MM.1S (cell line): Measurements from ENCODE around the gene CAPN5.

Experiments used
- DNase-seq: peaks from one replicate; pipeline ENCODE4 v3.0.0-alpha.2; 2015
- H2AFZ ChIP-seq: fragments of 300-600 bp; sonication (generic); 2 replicates; pipeline ENCODE4 v1.6.0; 2016; ENCODE audit warnings: antibody characterized with exemption, low read length
- H3F3A ChIP-seq: fragments of 300-600 bp; sonication (generic); 2 replicates; pipeline ENCODE4 v1.6.1; 2016; ENCODE audit warnings: mild to moderate bottlenecking, antibody characterized with exemption, low read length, moderate library complexity, mixed read lengths; ENCODE audit not compliant: insufficient read depth
- H3K27ac ChIP-seq: fragments of 300-600 bp; sonication (generic); 2 replicates; pipeline ENCODE4 v1.5.1; 2016; ENCODE audit warnings: mild to moderate bottlenecking, low read length
- H3K27me3 ChIP-seq: fragments of 300-600 bp; sonication (generic); replicated peaks from 2 replicates; pipeline ENCODE4 v1.6.0; 2016; ENCODE audit warnings: low read length; ENCODE audit not compliant: insufficient read depth
- H3K36me3 ChIP-seq: fragments of 300-600 bp; sonication (generic); replicated peaks from 2 replicates; pipeline ENCODE4 v1.6.1; 2016; ENCODE audit warnings: mild to moderate bottlenecking, low read length, mixed read lengths; ENCODE audit not compliant: insufficient read depth
- H3K4me1 ChIP-seq: fragments of 300-600 bp; sonication (generic); 2 replicates; pipeline ENCODE4 v1.6.1; 2016; ENCODE audit warnings: low read length, mixed read lengths
- H3K4me2 ChIP-seq: fragments of 300-600 bp; sonication (generic); 2 replicates; pipeline ENCODE4 v1.6.0; 2016; ENCODE audit warnings: low read depth, low read length
- H3K4me3 ChIP-seq: fragments of 300-600 bp; sonication (generic); 2 replicates; pipeline ENCODE4 v1.5.1; 2016; ENCODE audit warnings: low read length, mixed read lengths
- H3K79me2 ChIP-seq: fragments of 300-600 bp; sonication (generic); 2 replicates; pipeline ENCODE4 v1.6.1; 2016; ENCODE audit warnings: mixed run types, low read length, mixed read lengths
- H3K9ac ChIP-seq: fragments of 300-600 bp; sonication (generic); 2 replicates; pipeline ENCODE4 v1.6.1; 2016; ENCODE audit warnings: low read length, mixed read lengths
- H3K9me2 ChIP-seq: fragments of 300-600 bp; sonication (generic); replicated peaks from 2 replicates; pipeline ENCODE4 v1.6.1; 2016; ENCODE audit warnings: mild to moderate bottlenecking, low read length, mixed read lengths; ENCODE audit not compliant: insufficient read depth
- H3K9me3 ChIP-seq: fragments of 300-600 bp; sonication (generic); replicated peaks from 2 replicates; pipeline ENCODE4 v1.6.1; 2016; ENCODE audit warnings: mild to moderate bottlenecking, low read length, mixed read lengths; ENCODE audit not compliant: insufficient read depth
- H4K20me1 ChIP-seq: fragments of 300-600 bp; sonication (generic); 2 replicates; pipeline ENCODE4 v1.6.1; 2016; ENCODE audit warnings: mild to moderate bottlenecking, low read length, moderate library complexity, mixed read lengths; ENCODE audit not compliant: insufficient read depth
- EZH2 ChIP-seq: fragments of 300-600 bp; sonication (generic); optimal IDR thresholded peaks from 2 replicates; pipeline ENCODE3; 2017; ENCODE audit warnings: low read depth, mild to moderate bottlenecking, antibody characterized with exemption, low read length, mixed read lengths
- EZH2phosphoT487 ChIP-seq: fragments of 300-600 bp; sonication (generic); IDR thresholded peaks from 2 replicates; pipeline ENCODE4 v1.6.1; 2018; ENCODE audit warnings: antibody characterized with exemption, low read length
- TF ChIP-seq, protein P1 (sequence below): fragments of 300-600 bp; sonication (generic); IDR thresholded peaks from 2 replicates; pipeline ENCODE4 v1.5.1; 2016; ENCODE audit warnings: antibody characterized with exemption, low read length, mixed read lengths

CAPN5 gene

DNA sequence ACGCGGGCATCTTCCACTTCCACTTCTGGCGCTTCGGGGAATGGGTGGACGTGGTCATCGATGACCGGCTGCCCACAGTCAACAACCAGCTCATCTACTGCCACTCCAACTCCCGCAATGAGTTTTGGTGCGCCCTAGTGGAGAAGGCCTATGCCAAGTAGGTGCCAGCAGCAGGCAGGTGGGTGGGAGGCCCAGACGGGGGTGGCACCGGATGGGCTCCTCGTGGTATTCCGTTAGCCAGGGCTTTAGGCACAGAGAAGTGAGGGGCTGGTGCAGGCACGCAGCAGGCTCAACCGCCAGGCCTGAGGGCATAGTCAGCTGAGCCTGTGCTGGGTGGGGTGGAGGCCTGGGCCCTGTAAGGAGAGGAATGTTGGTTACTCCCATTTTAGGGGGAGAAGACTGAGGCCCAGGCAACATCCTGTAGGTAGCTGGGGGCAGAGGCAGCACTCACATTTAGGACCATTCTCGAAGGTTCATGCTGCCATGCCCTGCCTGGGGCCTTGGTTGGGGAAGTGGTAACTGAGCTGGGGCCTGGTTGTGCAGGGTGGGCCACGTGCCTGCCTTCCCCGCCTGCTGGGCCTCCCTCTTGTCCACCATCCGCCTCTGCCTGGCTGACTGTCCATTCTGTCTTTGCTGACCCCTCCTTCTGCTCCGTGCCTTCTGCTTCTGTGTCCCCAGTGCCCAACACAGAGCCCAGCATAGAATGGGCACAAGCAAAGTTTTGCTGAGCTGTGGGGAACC is 46.0 kb downstream of the CAPN5 start:
- H3K9me3 ChIP-seq, result no peaks in the 10 kb centered on the region
- 0 out of 2 replicates have a peak, but pooled peaks cover 3% of the 10 kb centered on the region for H3K4me1 ChIP-seq
- H3K4me3 ChIP-seq, result no peak overlapping the region
- peak overlapping the region; percentile 38 for H2AFZ ChIP-seq
- no peaks in the 10 kb centered on the region for H4K20me1 ChIP-seq
- no peak overlapping the region for H3K9ac ChIP-seq
- peaks cover 8% of the 10 kb centered on the region for H3K27me3 ChIP-seq
- TF ChIP-seq, protein P1, sequence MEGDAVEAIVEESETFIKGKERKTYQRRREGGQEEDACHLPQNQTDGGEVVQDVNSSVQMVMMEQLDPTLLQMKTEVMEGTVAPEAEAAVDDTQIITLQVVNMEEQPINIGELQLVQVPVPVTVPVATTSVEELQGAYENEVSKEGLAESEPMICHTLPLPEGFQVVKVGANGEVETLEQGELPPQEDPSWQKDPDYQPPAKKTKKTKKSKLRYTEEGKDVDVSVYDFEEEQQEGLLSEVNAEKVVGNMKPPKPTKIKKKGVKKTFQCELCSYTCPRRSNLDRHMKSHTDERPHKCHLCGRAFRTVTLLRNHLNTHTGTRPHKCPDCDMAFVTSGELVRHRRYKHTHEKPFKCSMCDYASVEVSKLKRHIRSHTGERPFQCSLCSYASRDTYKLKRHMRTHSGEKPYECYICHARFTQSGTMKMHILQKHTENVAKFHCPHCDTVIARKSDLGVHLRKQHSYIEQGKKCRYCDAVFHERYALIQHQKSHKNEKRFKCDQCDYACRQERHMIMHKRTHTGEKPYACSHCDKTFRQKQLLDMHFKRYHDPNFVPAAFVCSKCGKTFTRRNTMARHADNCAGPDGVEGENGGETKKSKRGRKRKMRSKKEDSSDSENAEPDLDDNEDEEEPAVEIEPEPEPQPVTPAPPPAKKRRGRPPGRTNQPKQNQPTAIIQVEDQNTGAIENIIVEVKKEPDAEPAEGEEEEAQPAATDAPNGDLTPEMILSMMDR, result no peak
- no peak for TF ChIP-seq EZH2
- no peak for TF ChIP-seq EZH2phosphoT487
- no peak overlapping the region for H3K4me2 ChIP-seq
- no peaks in the 10 kb centered on the region for H3K79me2 ChIP-seq
- H3K36me3 ChIP-seq, result no peaks in the 10 kb centered on the region
- no peaks in the 10 kb centered on the region for H3K9me2 ChIP-seq
- no peak overlapping the region for H3K27ac ChIP-seq
- no peaks in the 10 kb centered on the region for H3F3A ChIP-seq
- DNase-seq, result no peak

DNA sequence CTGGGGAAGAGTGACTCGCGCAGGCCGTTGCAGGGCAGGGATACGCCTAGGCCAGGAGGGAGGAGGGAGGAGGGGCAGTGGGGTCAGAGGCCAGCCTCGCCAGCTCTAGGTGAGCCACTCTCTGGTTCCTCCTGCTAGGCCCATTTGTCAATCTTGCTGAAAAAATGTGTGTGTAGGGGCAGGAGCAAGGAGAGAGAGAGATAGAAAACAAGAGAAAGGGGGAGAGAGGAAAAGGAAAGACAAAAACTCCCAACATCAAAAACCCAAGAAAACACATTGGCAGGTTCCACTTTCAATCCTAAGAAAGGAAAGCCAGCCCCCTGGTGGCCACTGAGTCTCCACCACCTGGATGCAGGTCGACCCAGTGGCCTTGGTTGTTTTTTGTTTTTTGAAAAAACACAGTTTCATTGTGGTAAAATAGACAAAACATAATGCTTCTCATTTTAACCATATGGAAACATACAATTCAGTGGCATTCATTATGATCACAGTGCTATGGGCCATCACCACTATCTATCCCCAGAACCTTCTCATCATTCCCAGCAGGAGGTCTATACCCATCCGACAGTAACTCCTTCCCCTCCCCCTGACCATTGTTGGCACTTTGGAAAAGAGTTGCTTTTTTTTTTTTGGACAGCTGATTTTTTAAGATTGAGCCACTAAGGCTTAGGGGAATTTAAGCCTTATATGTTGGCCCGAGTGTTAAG is 46.8 kb downstream of the CAPN5 start:
- no peaks in the 10 kb centered on the region for H3F3A ChIP-seq
- H3K9me3 ChIP-seq, result no peaks in the 10 kb centered on the region
- H3K27ac ChIP-seq, result no peak overlapping the region
- no peak overlapping the region for H3K4me2 ChIP-seq
- DNase-seq, result peak; percentile 33
- no peaks in the 10 kb centered on the region for H3K9me2 ChIP-seq
- H3K4me3 ChIP-seq, result no peak overlapping the region
- TF ChIP-seq EZH2, result no peak
- TF ChIP-seq, protein P1, result peak; percentile 70
- H2AFZ ChIP-seq, result peak overlapping the region; percentile 38
- 0 out of 2 replicates have a peak, but pooled peaks cover 3% of the 10 kb centered on the region for H3K4me1 ChIP-seq
- H3K79me2 ChIP-seq, result no peaks in the 10 kb centered on the region
- no peak overlapping the region for H3K9ac ChIP-seq
- no peaks in the 10 kb centered on the region for H4K20me1 ChIP-seq
- peaks cover 2% of the 10 kb centered on the region; the same call in 1 of the 2 replicates for H3K27me3 ChIP-seq
- no peaks in the 10 kb centered on the region for H3K36me3 ChIP-seq

DNA sequence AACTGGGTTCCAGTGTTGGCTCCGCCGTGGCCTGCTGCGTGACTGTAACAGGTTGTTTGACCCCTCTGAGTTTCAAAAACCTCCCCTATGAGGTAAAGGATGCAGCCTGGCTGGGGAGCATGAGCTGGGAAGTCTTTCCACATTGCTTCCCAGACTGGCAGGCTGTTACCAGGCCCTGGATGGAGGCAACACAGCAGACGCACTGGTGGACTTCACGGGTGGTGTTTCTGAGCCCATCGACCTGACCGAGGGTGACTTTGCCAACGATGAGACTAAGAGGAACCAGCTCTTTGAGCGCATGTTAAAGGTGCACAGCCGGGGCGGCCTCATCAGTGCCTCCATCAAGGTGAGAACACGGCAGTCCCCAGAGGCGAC is 47.3 kb downstream of the CAPN5 start:
- H3K4me3 ChIP-seq, result no peak overlapping the region
- DNase-seq, result no peak
- H3K9ac ChIP-seq, result no peak overlapping the region
- 0 out of 2 replicates have a peak, but pooled peaks cover 3% of the 10 kb centered on the region for H3K4me1 ChIP-seq
- H3K4me2 ChIP-seq, result no peak overlapping the region
- H3K27me3 ChIP-seq, result no peaks in the 10 kb centered on the region; the same call in 1 of the 2 replicates
- H4K20me1 ChIP-seq, result no peaks in the 10 kb centered on the region
- no peaks in the 10 kb centered on the region for H3K79me2 ChIP-seq
- no peaks in the 10 kb centered on the region for H3K9me3 ChIP-seq
- no peak overlapping the region for H3K27ac ChIP-seq
- H3F3A ChIP-seq, result no peaks in the 10 kb centered on the region
- no peak overlapping the region for H2AFZ ChIP-seq
- no peaks in the 10 kb centered on the region for H3K36me3 ChIP-seq
- TF ChIP-seq, protein P1, result no peak
- no peak for TF ChIP-seq EZH2phosphoT487
- no peak for TF ChIP-seq EZH2
- no peaks in the 10 kb centered on the region for H3K9me2 ChIP-seq
